NCI-H1436 treated with DMSO at 0.1 percent for 48 hours (cell line): ENCODE data around the gene GEN1.

Experiments used
- DNase-seq: peaks from one replicate; lab custom pipeline; 2025; lab: John Stamatoyannopoulos, UW

GEN1 gene, protein sequence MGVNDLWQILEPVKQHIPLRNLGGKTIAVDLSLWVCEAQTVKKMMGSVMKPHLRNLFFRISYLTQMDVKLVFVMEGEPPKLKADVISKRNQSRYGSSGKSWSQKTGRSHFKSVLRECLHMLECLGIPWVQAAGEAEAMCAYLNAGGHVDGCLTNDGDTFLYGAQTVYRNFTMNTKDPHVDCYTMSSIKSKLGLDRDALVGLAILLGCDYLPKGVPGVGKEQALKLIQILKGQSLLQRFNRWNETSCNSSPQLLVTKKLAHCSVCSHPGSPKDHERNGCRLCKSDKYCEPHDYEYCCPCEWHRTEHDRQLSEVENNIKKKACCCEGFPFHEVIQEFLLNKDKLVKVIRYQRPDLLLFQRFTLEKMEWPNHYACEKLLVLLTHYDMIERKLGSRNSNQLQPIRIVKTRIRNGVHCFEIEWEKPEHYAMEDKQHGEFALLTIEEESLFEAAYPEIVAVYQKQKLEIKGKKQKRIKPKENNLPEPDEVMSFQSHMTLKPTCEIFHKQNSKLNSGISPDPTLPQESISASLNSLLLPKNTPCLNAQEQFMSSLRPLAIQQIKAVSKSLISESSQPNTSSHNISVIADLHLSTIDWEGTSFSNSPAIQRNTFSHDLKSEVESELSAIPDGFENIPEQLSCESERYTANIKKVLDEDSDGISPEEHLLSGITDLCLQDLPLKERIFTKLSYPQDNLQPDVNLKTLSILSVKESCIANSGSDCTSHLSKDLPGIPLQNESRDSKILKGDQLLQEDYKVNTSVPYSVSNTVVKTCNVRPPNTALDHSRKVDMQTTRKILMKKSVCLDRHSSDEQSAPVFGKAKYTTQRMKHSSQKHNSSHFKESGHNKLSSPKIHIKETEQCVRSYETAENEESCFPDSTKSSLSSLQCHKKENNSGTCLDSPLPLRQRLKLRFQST

DNA sequence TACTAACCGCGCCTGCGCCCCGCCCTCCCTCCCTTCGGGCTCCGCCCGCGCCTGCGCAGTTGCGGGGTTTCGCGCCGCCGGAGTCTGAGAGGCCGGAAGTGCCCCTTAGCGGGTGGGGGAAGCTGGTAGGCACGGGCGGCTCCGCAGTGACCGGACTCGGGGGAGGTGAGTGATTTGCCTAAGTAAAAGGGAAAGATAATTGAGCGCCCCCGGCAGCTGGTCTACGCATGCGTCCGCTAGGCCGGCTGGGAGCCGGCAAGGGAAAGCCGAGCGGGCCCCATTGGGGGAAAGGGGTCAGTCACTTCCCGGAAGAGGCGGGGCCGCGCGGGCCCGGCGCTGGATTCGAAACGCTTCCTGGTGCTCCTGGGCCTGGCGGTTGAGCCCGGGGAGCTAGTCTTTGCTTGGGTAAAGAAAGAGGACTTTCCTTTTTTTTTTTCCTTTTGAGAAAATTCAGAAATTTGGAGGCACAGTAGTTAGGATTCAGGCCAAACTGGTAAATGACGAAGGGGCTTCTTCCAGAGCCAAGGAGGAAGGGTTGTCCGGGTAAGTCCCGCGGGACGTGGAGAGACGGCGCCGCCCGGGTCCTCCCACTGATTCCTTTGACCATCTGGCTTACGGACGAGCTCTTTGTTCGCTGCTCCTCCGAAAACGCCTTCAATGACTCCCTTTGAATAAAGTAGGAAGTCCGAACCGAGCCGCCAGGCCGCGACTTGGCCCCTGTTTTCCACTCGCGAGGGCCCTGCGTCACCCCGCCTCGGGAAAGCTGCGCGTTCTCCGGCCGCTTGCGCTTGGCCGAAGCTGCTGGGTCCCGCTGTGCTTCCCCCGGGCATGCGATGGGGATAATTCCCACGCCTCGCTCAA is at the start of gene GEN1, which contains the start of gene SMC6:
TSS of gene GEN1 (plus strand) at position 336 of the 861 bp plus-strand sequence. CDS start 5,806 bp downstream, outside the sequence.
TSS of gene SMC6 (minus strand) at position 8 of the 861 bp plus-strand sequence. CDS start 7,864 bp downstream, outside the sequence.
- DNase-seq: peak; percentile 57

DNA sequence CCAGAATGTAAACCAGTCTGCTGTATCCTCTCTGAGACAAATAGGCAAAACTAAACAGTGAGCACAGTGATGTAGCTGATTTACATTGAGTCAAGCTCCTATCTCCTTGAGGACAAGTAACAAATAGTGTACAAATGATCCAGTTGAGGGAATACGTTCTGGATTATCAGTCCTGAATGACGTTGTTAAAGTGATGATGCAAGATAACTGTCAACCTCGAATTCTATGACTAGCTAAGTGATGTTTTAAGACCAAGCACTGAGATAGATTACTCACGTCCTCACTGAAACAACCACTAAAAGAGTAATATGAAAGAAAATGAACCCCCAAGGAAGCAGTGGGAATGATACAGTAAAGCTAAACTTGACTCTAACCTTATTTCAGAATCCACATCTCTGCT is 47.1 kb upstream of the GEN1 start:
- DNase-seq: no peak

DNA sequence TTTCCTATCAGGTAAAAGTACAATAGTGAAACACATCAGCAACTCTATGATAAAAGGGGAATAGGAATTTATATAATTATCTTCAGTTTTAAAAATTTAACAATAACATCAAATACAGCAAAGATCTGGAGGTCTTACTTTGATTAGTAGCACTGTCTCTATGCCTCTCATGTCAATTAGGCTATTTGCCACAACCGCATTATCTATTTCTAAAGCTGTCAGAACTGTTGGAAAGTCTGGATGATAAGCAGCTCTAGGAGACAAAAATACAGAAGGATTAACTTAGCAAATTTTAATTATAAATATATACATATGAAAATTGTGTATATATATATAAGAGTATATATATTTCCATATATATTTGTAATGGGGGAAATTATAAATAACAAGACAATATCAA is 45.4 kb upstream of the GEN1 start:
- DNase-seq: no peak

DNA sequence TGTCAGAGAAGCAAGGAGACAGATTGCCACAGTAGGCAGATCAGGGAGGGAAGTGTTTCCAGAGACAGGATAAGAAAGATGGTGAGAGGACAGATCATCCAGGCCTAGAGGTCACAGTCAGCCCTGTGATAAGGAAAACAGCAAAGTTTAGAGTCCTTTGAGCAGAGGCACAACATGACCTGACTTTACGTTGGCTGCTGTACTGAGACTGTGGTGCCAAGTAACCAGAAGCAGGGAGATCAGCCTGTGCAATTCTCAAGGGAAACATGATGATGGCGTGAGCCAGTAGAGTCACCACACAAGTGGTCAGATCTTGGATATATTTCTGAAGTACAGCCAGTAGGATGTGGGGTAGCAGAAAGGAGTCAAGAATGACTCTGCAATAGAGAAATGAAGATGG is 44.0 kb upstream of the GEN1 start:
- DNase-seq: no peak

DNA sequence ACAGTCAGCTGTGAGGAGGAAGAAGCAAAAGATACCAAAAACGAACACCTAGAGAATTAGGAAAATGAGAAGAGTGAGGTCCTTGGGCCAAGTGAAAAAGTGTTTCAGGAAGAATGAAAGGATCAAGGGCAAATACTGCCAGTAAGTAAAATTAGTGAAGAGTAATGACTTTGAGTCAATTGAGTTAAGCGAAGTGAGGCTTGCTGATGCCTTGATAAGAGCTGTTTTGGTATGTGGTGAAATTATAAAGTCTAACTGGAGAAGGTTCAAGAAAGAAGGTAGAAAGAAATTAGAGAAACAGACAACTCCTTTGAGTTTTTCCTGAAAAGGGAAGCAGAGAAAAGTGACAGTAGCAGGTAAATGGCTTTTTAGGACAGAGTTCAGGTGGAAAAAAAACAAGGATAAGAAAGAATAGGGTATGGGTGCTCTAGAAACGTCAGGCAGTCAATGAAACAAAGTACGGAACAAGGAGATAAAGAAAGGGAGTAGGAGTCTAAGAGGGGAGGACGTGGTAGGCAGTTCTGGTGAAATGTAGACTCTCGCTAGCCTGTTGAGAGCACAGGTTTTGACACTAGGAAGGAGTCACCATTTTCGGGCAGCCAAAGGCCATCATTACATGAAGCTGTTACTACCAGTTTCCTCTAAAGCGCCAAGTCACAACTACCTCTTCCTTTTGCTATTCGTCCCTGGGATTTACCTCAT is 43.2 kb upstream of the GEN1 start:
- DNase-seq: no peak

DNA sequence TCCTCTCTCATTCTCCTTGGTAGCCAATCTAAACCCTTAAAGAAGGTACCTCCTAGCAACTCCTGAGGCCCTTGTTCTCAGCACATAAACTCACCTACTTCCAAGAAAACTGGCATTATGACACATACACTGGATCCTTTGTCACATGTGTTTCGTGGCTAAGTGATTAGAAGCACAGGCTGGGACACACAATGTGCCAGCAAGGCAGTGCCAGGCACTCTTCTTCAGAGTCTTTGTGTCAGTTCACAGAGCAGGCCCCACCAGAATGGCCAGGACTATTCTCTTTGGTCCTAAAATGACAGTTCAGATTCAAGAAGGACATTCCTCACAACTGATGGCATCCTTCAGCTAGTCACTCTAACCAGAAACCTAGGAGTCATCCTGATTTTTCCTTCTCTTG is 40.6 kb upstream of the GEN1 start:
- DNase-seq: no peak

DNA sequence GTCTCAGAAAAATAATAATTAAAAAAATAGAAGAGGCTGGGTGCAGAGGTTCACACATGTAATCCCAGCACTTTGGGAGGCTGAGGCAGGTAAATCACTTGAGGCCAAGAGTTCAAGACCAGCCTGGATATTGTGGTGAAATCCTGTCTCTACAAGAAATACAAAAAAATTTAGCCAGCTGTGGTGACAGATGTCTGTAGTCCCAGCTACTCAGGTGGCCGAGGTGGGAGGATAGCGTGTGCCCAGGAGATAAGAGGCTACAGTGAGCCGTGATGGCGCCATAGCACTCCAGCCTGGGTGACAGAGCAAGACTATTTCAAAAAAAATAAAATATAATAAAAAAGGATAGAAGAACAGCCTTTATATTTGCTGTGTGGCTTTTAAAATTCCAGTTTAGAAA is 36.3 kb upstream of the GEN1 start:
- DNase-seq: no peak

DNA sequence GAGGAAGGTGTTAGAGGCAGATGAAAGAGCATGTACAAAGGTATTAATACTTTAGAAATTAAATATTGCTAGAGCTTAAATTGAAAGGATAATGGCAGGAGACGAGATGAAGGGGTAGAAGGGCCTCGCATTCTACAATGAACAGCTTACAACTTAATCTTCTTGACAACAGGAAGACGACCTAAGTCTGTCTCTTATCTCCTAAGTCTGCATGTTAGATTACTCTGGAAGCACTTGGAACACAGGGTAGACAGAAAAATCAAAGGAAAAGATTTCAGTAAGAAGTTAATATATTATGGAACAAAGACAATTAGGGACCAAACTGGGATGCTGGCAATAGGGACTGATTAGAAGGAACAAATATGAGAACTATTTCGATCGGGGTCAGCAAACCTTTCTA is 35.2 kb upstream of the GEN1 start:
- no peak for DNase-seq

DNA sequence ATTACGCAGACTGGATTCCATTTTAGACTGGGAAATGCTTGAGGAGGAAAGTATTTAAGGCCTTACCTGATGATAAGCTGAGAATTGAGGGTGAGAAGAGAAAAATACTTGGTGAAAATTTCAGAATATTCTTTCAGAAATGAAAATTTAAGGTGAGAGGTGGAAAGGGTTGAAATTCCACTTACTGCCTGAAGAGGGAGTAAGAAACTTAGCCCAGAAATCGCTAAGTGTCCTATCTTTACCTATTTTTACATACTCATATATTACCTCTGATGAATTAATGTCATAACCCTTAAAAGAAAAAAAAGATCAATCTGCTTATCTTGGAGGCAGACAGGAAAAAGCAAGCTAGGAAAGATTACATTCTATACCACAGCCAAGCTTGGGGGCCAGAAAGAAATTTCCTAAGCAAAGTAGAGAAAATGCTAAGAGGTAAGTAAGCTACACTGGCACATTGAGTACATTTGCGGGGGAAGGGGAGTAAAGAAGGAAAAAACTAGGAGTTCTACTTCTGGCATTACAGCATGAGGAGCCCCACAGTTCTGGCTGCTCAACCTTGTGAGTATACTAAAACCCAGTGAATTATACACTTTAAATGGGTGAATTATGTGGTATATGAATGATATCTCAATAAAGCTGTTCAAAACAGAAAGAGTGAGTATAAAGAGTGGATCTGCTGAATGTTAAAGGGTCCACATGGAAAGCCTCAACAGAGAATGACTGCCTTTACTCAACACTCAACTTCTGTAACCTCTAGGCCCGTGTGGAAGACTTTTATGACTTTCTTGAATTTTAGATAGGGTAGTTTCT is 34.2 kb upstream of the GEN1 start:
- DNase-seq: no peak

DNA sequence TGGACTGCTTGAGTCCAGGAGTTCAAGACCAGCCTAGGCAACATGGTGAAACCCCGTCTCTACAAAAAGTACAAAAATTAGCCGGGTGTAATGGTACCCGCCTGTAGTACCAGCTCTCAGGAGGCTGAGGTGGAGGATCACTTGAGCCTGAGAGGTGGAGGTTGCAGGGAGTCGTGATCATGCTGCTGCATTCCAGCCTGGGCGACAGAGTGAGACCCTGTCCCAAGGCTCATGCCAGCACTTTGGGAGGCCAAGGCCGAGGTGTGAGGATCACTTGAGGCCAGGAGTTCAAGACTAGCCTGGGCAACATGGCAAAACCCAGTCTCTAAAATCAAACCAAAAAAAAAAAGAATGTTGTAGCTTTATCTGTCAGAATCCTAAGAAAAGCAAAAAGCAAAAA is 25.7 kb upstream of the GEN1 start:
- DNase-seq: no peak

DNA sequence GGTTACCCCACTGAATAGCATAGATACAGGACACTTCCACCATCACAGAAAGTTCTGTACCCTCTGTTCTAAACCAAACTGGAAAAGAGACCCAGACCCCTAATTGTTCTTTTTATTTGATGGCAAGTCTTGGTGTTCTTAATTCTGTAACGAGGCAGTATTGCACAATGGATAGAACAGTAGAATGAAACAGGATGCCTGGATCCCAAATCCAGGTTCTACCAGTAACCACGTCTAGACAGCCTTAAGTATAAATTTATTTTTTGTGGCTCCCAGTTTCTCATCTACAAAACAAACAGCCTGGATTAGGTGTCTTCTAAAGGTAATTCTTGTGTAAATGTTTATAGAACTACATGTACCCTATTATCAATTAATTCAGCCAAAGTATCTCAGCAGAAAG is 24.1 kb upstream of the GEN1 start:
- DNase-seq: no peak

DNA sequence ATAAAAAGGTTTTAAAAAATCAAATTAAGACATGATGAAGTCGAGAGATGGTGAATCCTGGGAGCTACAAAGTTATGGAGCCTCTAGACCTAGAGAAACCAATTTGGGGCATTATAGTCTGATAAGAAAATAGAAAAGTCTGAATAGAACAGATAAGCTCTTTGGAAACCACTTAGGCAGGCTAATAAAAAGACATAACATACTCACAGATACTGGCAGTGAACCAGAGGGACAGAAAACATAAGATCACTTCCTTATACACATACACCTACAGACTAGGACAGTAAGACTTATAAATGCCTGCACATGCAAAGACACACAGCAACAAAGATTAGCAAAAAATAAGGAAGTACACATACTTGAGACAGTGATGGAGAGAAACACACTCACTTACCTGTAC is 20.3 kb upstream of the GEN1 start:
- DNase-seq: no peak

DNA sequence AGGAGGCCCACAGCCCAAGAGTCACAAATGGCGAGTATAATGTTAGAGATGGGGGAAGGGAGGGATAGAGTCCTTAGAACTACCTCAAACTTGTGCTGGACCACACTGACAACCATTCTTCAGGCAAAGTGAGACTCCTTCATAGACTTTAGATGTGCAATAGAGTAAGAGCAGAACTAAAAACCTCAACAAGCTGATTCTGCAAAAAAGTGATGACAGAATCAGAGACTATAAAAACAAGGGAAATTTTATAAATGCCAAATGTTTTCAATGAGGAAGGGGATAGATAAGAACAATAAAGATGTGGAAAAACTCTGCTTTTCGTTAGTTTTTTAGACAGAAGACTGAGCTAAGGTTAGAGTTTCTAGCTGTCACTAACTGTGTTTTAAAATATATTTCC is 18.1 kb upstream of the GEN1 start:
- no peak for DNase-seq

DNA sequence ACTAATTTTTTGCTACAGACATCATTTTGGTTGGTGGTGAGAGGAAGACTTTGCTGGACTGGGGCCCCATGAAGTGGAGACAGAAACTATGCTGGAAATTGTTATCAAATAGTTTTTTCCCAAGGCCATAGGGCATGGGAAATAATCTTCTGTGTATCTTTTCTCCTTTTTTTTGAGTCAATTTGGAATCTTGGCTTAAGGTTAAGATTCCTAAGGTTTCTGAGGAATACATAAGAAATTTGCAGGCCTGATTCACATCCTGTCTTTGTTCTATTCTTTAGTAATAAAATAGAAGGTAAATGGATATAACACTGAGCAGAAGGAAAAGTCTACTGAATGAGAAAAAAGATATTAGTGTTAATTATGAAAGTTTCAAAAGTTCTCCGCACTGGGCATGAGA is 16.9 kb upstream of the GEN1 start:
- DNase-seq: no peak

DNA sequence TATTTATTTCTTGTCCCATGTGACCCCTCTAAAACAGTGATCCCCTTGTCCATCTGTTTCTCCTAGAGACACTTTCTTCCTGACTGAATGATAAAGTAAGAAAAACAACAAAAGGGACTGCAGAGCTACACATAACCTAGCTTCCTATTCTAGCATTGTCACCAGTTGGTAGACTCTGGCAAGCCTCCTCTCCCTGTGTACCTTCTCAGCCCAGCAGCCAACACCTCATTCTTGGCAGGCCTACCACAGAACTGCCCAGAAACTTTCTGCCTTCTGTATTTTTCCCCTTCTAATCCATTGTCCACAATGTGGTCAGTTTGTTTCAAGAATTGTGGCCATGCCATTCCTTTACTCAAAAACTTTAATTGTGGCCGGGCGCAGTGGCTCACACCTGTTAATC is 13.7 kb upstream of the GEN1 start:
- no peak for DNase-seq

DNA sequence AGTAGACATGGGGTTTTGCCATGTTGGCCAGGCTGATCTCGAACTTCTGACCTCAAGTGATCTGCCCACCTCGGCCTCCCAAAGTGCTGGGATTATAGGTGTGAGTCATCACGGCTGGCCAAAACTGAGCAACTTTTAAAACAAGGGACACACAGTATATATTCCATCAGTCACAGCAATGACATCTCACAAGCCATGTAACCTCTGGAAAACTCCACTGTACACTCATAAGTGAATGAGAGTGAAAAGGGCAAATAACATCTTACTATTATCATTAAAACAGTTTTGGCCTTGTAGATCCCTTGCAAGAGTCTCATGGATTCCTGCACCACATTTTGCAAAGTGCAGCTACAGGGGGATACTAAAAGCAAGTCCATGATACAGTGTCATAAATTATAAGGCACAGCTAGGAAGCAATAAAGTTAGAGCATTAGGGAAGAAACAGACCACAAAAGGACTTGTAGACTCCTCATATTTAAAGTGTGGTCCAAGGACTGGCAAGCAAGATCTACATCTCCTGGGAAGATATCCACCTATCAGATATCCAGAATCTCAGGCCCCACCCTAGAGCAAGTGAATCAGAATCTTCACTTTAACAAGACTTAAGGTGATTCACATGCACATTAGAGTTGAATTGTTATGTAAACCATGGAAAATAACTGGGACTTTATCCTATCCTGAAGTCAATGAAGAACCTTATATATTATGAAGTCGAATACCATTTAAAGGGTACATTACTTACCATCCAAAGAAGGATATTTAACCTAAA is 6.1 kb upstream of the GEN1 start:
- DNase-seq: no peak

DNA sequence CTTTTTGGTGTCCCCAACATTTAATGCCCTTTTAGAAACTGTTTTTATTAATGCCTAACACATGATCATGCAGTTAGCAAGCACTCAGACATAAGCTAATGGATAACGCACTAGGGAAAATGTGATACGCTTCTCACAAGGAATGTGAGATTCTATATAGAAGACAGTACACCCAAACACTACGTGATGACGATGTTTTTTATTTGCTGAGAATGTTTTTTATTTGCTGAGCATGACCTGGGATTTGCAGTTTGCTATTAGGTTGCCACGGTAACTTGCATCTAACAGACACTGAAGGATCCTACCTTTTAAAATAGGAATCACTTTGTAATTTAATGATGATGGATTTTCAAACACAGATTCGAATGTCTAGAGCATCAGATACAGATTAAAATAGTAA is 5.2 kb upstream of the GEN1 start:
- no peak for DNase-seq

DNA sequence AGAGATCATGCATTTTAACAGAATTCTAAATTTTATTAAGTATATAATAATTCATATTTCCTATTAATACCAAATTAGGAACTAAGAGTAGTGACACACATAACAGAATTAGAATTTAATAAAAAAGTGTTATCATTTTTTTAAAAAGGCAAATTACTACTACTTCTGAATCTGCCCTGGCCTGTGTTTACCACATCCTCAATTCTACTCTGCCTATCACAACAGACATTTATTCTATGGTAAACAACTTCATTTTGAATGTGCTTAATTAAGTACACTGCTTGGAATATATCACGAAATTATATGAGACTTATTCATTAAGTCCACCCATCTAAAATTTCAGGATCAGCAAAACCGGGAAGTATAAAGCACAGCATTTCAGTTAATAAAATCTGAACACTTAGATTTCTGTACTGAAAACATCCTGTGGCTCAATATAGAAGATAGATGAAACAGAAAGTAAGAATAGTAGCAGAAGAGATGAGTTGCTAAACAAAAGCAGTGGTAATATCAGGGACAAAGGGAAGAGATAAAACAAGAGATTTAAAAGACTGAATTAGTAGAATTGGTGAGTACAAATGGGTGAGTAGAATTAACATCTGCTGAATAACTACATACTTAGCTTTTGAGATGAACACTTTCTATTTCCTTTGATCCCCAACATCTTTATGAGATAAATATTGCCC is 4.0 kb upstream of the GEN1 start:
- DNase-seq: no peak

DNA sequence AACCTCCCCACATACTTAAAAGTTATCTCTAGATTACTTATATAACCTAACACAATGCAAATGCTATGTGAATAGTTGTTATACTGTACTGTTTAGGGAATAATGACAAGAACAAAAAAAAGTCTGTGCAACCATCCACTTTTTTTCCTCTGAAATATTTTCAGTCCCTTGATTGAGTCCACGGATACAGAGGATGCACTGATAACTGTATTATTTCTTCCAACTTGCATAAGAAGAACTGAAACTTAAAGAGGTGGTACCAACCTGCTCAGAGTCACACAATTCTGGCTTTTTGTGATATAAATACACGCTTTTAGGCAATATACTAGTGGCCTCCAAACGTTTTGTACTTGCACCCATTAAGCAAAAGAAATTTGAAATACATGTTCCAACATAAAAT is 1.7 kb upstream of the GEN1 start:
- DNase-seq: no peak
